IMR-90 (cell line): ENCODE results near the gene RNF224.

Source experiments
- CTCF ChIP-seq: conservative IDR thresholded peaks from 2 replicates; pipeline ENCODE4 v1.5.1; 2012; ENCODE audit warnings: mild to moderate bottlenecking, low read depth, low read length, improper control_type of control experiment
- MAFK ChIP-seq: IDR thresholded peaks from 2 replicates; pipeline ENCODE4 v1.6.1; 2012; ENCODE audit warnings: low read depth, low read length, improper control_type of control experiment
- POLR2A ChIP-seq: IDR thresholded peaks from 2 replicates; pipeline ENCODE4 v1.6.1; 2012; ENCODE audit warnings: mild to moderate bottlenecking, low read depth, low read length
- RAD21 ChIP-seq: IDR thresholded peaks from 2 replicates; pipeline ENCODE4 v1.6.1; 2012; ENCODE audit warnings: low read length, improper control_type of control experiment
- SMC3 ChIP-seq: fragments of 150-350 bp; IDR thresholded peaks from 2 replicates; pipeline ENCODE4 v1.6.1; 2016; ENCODE audit warnings: low read depth, mild to moderate bottlenecking, antibody characterized with exemption, low read length, moderate library complexity

DNA sequence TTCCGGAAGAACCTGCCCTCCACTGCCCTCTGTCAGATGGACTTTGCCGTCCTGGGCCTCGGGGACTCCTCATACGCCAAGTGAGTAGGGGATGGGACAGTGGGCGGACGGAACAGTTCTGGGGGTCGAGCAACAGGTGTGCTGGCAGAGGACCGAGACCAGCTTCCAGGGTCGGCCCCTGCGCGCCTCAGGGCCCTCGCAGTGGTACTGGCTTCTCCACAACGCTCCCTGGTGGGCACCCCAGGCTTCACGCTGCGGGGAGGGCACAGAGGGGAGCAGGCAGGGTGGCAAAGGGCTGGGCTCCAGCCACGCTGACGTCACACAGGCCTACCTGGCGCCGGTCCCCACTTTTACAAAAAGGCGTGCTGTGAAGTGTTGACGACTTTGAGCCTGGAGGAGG lies 14.8 kb upstream of the RNF224 start:
- TF ChIP-seq CTCF (no peak), RAD21 (no peak), SMC3 (no peak), POLR2A (no peak), MAFK (no peak)
